Measurements from ENCODE around the gene SMCR8. TPM values are rescaled to one million over a fixed set of nuclear protein-coding genes. Genes with fewer than 3 reads are reported as not detected.
"Not testable (repeated sequence)": the region's sequence is repeated elsewhere in the genome, so short reads cannot be mapped to it uniquely, and the experiment has no call there.

SMCR8 gene
- total RNA-seq, 1 experiment from 2014 or later = 10.9 TPM

DNA sequence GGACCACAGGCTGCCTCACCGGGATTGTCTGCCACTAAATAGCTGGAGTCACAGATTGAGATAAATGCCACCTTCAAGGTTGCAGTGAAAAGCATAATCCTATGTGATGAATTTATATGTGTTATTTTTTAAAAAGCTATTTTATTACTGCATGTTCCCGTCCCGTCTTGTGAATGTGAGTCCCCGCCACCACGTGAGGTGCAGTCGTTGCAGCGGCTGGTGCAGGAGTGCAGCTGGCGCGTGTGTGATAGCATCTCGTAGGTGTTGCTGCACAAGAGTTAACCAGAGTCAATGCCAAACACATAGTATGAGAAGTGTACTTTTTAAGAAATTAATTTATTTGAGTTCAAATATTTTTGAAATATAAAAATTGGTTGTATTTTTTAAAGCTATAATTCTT lies 12.5 kb downstream of the SMCR8 start:
- intact Hi-C loops (cut with micrococcal nuclease) = no loop called here
- BruUV-seq (replicated peaks) = no TSS peak
- Mint-ChIP-seq H3K27ac (ENCODE audit: low read depth, unreplicated experiment) (no peak overlapping the region), H3K9me3 (ENCODE audit: unreplicated experiment) (no peaks in the 10 kb centered on the region), H3K4me3 (ENCODE audit: unreplicated experiment) (no peak overlapping the region), H3K4me1 (ENCODE audit: insufficient read depth, unreplicated experiment) (no peaks in the 10 kb centered on the region), H3K27me3 (ENCODE audit: insufficient read depth, unreplicated experiment) (no peaks in the 10 kb centered on the region), H3K36me3 (ENCODE audit: insufficient read depth, unreplicated experiment) (peaks cover 77% of the 10 kb centered on the region)
- TF ChIP-seq, protein P1, sequence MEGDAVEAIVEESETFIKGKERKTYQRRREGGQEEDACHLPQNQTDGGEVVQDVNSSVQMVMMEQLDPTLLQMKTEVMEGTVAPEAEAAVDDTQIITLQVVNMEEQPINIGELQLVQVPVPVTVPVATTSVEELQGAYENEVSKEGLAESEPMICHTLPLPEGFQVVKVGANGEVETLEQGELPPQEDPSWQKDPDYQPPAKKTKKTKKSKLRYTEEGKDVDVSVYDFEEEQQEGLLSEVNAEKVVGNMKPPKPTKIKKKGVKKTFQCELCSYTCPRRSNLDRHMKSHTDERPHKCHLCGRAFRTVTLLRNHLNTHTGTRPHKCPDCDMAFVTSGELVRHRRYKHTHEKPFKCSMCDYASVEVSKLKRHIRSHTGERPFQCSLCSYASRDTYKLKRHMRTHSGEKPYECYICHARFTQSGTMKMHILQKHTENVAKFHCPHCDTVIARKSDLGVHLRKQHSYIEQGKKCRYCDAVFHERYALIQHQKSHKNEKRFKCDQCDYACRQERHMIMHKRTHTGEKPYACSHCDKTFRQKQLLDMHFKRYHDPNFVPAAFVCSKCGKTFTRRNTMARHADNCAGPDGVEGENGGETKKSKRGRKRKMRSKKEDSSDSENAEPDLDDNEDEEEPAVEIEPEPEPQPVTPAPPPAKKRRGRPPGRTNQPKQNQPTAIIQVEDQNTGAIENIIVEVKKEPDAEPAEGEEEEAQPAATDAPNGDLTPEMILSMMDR (IDR thresholded peaks at IDR 0.05; ENCODE audit: unreplicated experiment) = no peak
- ChIA-PET POLR2A (interaction anchor here (1.2 to 1.7 kb wide), 2 partner anchors 10 to 12 kb away, joined by 4 to 5 read pairs; no protein-coding TSS in a partner anchor), CTCF (interaction anchor here (0.7 kb wide), 1 partner anchor 17 kb away, joined by 3 read pairs; no protein-coding TSS in a partner anchor)
- no peak for DNase-seq (ENCODE audit: unreplicated experiment)

DNA sequence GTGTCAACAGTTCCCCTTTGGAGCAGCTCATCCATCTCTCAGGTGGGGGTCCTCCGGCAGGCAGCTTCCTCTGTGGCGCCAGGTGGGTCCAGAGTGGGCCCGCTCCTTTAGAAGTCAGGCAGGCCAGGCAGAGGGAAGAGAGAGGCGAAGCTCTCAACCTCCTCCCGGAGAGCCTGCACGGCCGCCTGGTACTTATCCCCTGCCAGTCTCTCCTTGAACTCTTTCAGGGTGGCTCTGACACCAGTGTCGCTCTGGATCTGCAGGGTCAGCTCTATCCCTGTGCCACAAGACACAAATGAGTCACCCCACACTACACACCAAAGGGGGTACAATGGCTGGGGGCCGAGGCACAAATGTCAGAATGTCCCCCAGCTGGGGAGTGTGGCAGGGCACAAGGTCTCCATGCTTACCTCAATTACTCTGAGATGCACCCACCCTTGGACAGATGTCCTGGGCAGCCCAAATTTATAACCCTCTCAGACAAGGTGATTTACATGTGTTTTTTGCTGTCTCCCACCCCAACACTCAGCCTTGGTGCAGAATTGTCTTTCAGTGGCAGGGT lies 13.6 kb downstream of the SMCR8 start:
- DNase-seq (ENCODE audit: unreplicated experiment) = no peak
- Mint-ChIP-seq H3K27ac (ENCODE audit: low read depth, unreplicated experiment) (no peak overlapping the region), H3K36me3 (ENCODE audit: insufficient read depth, unreplicated experiment) (peaks cover 77% of the 10 kb centered on the region), H3K4me3 (ENCODE audit: unreplicated experiment) (no peak overlapping the region), H3K9me3 (ENCODE audit: unreplicated experiment) (no peaks in the 10 kb centered on the region), H3K27me3 (ENCODE audit: insufficient read depth, unreplicated experiment) (no peaks in the 10 kb centered on the region), H3K4me1 (ENCODE audit: insufficient read depth, unreplicated experiment) (no peaks in the 10 kb centered on the region)
- ChIA-PET POLR2A (interaction anchor here (0.7 to 1.7 kb wide), 3 partner anchors 8 to 13 kb away, joined by 3 to 5 read pairs (median 4); no protein-coding TSS in a partner anchor), CTCF (interaction anchor here (0.6 kb wide), 1 partner anchor 72 kb away, joined by 3 read pairs; no protein-coding TSS in a partner anchor)
- no TSS peak for BruUV-seq (replicated peaks)
- TF ChIP-seq, protein P1 (IDR thresholded peaks at IDR 0.05; ENCODE audit: unreplicated experiment) = no peak
- intact Hi-C loops (cut with micrococcal nuclease) = no loop called here

DNA sequence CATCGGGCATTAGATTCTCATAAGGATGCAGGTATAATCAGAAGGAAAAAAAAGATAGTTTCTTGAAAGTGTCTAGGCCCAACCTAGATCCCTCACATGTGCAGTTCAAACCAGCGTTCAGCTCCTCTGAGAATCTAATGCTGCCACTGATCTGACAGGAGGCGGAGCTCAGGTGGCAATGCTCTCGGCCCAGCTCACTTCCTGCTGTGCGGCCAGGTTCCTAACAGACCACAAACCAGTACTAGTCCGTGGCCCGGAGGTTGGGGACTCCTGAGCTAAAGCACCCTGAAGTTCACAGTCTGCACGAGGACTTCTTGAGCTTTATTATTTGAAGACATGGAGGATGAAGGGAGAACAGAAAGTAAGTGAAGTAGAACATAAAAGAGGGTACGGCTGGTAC lies 16.8 kb downstream of the SMCR8 start:
- Mint-ChIP-seq H3K4me3 (ENCODE audit: unreplicated experiment) (no peak overlapping the region), H3K36me3 (ENCODE audit: insufficient read depth, unreplicated experiment) (peaks cover 75% of the 10 kb centered on the region), H3K27ac (ENCODE audit: low read depth, unreplicated experiment) (no peak overlapping the region), H3K4me1 (ENCODE audit: insufficient read depth, unreplicated experiment) (no peaks in the 10 kb centered on the region), H3K27me3 (ENCODE audit: insufficient read depth, unreplicated experiment) (no peaks in the 10 kb centered on the region), H3K9me3 (ENCODE audit: unreplicated experiment) (no peaks in the 10 kb centered on the region)
- ChIA-PET POLR2A (no interaction called here), CTCF (no interaction called here)
- TF ChIP-seq, protein P1 (IDR thresholded peaks at IDR 0.05; ENCODE audit: unreplicated experiment) = no peak
- no peak for DNase-seq (ENCODE audit: unreplicated experiment)
- no TSS peak for BruUV-seq (replicated peaks)
- intact Hi-C loops (cut with micrococcal nuclease) = no loop called here

DNA sequence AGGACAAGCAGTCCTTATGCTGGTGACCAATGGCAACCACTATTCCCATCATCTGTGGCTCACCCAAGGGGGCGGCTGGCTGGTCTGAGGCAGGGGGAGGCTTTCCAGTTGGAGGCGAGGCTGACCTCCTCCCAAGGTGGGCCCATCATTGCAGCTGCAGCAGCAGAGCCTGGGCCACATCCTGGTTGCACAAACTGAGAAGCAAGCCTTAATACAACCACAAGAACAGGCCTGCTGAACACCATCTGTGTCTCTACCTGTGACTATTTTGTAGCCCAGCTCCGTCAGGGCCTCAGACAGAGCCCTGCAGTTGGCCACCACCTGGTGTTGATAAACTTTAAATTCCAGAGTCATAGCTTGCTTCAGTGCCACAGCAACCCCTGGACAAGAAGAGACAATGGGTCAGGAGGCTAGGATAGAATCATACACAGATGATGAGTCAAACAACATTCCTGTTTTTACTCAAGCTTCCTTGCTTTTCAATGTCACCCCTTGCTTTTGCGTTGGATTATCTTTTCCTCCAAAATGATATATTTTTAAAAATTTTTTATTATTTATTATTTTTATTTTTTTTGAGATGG lies 17.9 kb downstream of the SMCR8 start:
- Mint-ChIP-seq H3K36me3 (ENCODE audit: insufficient read depth, unreplicated experiment) (peaks cover 72% of the 10 kb centered on the region), H3K9me3 (ENCODE audit: unreplicated experiment) (no peaks in the 10 kb centered on the region), H3K4me3 (ENCODE audit: unreplicated experiment) (no peak overlapping the region), H3K4me1 (ENCODE audit: insufficient read depth, unreplicated experiment) (no peaks in the 10 kb centered on the region), H3K27ac (ENCODE audit: low read depth, unreplicated experiment) (no peak overlapping the region), H3K27me3 (ENCODE audit: insufficient read depth, unreplicated experiment) (no peaks in the 10 kb centered on the region)
- intact Hi-C loops (cut with micrococcal nuclease) = no loop called here
- no peak for DNase-seq (ENCODE audit: unreplicated experiment)
- CTCF ChIA-PET = interaction anchor here (0.6 kb wide), 1 partner anchor 1318 kb away, joined by 3 read pairs; no protein-coding TSS in a partner anchor
- TF ChIP-seq, protein P1 (IDR thresholded peaks at IDR 0.05; ENCODE audit: unreplicated experiment) = no peak
- BruUV-seq (replicated peaks) = no TSS peak
- POLR2A ChIA-PET = interaction anchor here (2.8 kb wide), 1 partner anchor 12 kb away, joined by 7 read pairs; no protein-coding TSS in a partner anchor

DNA sequence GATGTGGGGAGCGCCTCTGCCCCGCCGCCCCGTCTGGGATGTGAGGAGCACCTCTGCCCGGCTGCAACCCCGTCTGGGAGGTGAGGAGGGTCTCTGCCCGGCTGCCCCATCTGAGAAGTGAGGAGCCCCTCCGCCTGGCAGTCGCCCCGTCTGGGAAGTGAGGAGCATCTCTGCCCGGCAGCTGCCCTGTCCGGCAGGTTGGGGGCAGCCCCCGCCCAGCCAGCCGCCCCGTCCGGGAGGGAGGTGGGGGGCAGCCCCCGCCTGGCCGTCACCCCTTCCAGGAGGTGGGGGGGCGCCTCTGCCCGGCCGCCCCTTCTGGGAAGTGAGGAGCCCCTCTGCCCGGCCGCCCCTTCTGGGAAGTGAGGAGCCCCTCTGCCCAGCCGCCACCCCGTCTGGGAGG lies 23.1 kb downstream of the SMCR8 start:
- BruUV-seq (replicated peaks); H3K9me3 Mint-ChIP-seq (ENCODE audit: unreplicated experiment); H3K27ac Mint-ChIP-seq (ENCODE audit: low read depth, unreplicated experiment); POLR2A ChIA-PET; H3K4me1 Mint-ChIP-seq (ENCODE audit: insufficient read depth, unreplicated experiment); intact Hi-C loops (cut with micrococcal nuclease); H3K27me3 Mint-ChIP-seq (ENCODE audit: insufficient read depth, unreplicated experiment); DNase-seq (ENCODE audit: unreplicated experiment); H3K4me3 Mint-ChIP-seq (ENCODE audit: unreplicated experiment): not testable (repeated sequence)
- CTCF ChIA-PET = interaction anchor here (0.7 kb wide), 1 partner anchor 28 kb away, joined by 3 read pairs; no protein-coding TSS in a partner anchor
- H3K36me3 Mint-ChIP-seq (ENCODE audit: insufficient read depth, unreplicated experiment) = peaks cover 72% of the 10 kb centered on the region

All from MCF 10A (cell line).